Measurements from ENCODE around the gene LRRTM1.

The LRRTM1 gene

GRCh38 chr2:80298954-80299353 lies 5.6 kb downstream of the LRRTM1 start:
- no peak for TF ChIP-seq CTCF (IDR thresholded peaks at IDR 0.05; ENCODE audit: control insufficient read depth, extremely low read depth, insufficient read depth)
- no peak for DNase-seq (ENCODE audit: low read depth)

GRCh38 chr2:80293039-80293438 lies 11.5 kb downstream of the LRRTM1 start:
- no peak overlapping the region for H3K4me3 ChIP-seq (ENCODE audit: low read depth, low read length)
- DNase-seq (ENCODE audit: low read depth) = no peak
- no peak for TF ChIP-seq CTCF (IDR thresholded peaks at IDR 0.05; ENCODE audit: control insufficient read depth, extremely low read depth, insufficient read depth)

More at GRCh38 chr2:80298954-80299353, 5.6 kb downstream of the LRRTM1 start:
- H3K4me3 ChIP-seq (ENCODE audit: low read depth, low read length) = no peak overlapping the region

GRCh38 chr2:80292474-80292873 lies 12.1 kb downstream of the LRRTM1 start:
- no peak overlapping the region for H3K4me3 ChIP-seq (ENCODE audit: low read depth, low read length)
- no peak for DNase-seq (ENCODE audit: low read depth)
- no peak for TF ChIP-seq CTCF (IDR thresholded peaks at IDR 0.05; ENCODE audit: control insufficient read depth, extremely low read depth, insufficient read depth)

GRCh38 chr2:80291656-80292055 lies 12.9 kb downstream of the LRRTM1 start:
- DNase-seq (ENCODE audit: low read depth) = no peak
- H3K4me3 ChIP-seq (ENCODE audit: low read depth, low read length) = no peak overlapping the region
- TF ChIP-seq CTCF (IDR thresholded peaks at IDR 0.05; ENCODE audit: control insufficient read depth, extremely low read depth, insufficient read depth) = no peak

GRCh38 chr2:80288576-80288975 lies 16.0 kb downstream of the LRRTM1 start:
- DNase-seq (ENCODE audit: low read depth) = no peak
- no peak overlapping the region for H3K4me3 ChIP-seq (ENCODE audit: low read depth, low read length)
- TF ChIP-seq CTCF (IDR thresholded peaks at IDR 0.05; ENCODE audit: control insufficient read depth, extremely low read depth, insufficient read depth) = peak; percentile 64

GRCh38 chr2:80281049-80281448 lies 23.5 kb downstream of the LRRTM1 start:
- DNase-seq (ENCODE audit: low read depth) = no peak
- TF ChIP-seq CTCF (IDR thresholded peaks at IDR 0.05; ENCODE audit: control insufficient read depth, extremely low read depth, insufficient read depth) = no peak
- no peak overlapping the region for H3K4me3 ChIP-seq (ENCODE audit: low read depth, low read length)

GRCh38 chr2:80280598-80280997 lies 24.0 kb downstream of the LRRTM1 start:
- no peak for TF ChIP-seq CTCF (IDR thresholded peaks at IDR 0.05; ENCODE audit: control insufficient read depth, extremely low read depth, insufficient read depth)
- no peak overlapping the region for H3K4me3 ChIP-seq (ENCODE audit: low read depth, low read length)
- no peak for DNase-seq (ENCODE audit: low read depth)

Data from LNCaP clone FGC (cell line).